CD4-positive, alpha-beta T cell treated with Interleukin-12 subunit alpha and Interleukin-12 subunit beta, for 1 hour (primary cell): Measurements from ENCODE around the gene CCDC148.
A peak's percentile ranks its signal among the peaks of the same experiment; 100 is the strongest.

ENCODE experiments used
- DNase-seq: peaks from one replicate; pipeline ENCODE4 v3.0.0-alpha.2; 2020

CCDC148 gene

GRCh38 chr2:158204741-158205165 lies 251.8 kb downstream of the CCDC148 start:
- DNase-seq: no peak

GRCh38 chr2:158202161-158202815 lies 254.3 kb downstream of the CCDC148 start:
- DNase-seq: no peak

- no peak for DNase-seq
These were observed 256.5 kb downstream of the CCDC148 start for GRCh38 chr2:158199928-158200650.

- DNase-seq: no peak
These were observed 258.6 kb downstream of the CCDC148 start for GRCh38 chr2:158197940-158198339.

GRCh38 chr2:158194229-158194628 lies 262.3 kb downstream of the CCDC148 start:
- no peak for DNase-seq

GRCh38 chr2:158192515-158193443 lies 263.8 kb downstream of the CCDC148 start:
- no peak for DNase-seq

GRCh38 chr2:158191076-158191895 lies 265.3 kb downstream of the CCDC148 start:
- peak; percentile 36 for DNase-seq

GRCh38 chr2:158189526-158189925 lies 267.0 kb downstream of the CCDC148 start:
- DNase-seq: no peak

- no peak for DNase-seq
These were observed 268.6 kb downstream of the CCDC148 start for GRCh38 chr2:158187908-158188307.

- no peak for DNase-seq
These were observed 271.8 kb downstream of the CCDC148 start for GRCh38 chr2:158184556-158185343.

GRCh38 chr2:158184001-158184400 lies 272.6 kb downstream of the CCDC148 start:
- DNase-seq: no peak

GRCh38 chr2:158182676-158183295 lies 273.8 kb downstream of the CCDC148 start:
- no peak for DNase-seq

- DNase-seq: no peak
These were observed 275.4 kb downstream of the CCDC148 start for GRCh38 chr2:158181171-158181570.

GRCh38 chr2:158179660-158180059 lies 276.9 kb downstream of the CCDC148 start:
- DNase-seq: no peak

- DNase-seq: no peak
These were observed 277.9 kb downstream of the CCDC148 start for GRCh38 chr2:158178646-158179045.

GRCh38 chr2:158174956-158175355 lies 281.6 kb downstream of the CCDC148 start:
- no peak for DNase-seq

GRCh38 chr2:158174495-158174894 lies 282.1 kb downstream of the CCDC148 start:
- no peak for DNase-seq

- DNase-seq: no peak
These were observed 283.8 kb downstream of the CCDC148 start for GRCh38 chr2:158172719-158173118.

- DNase-seq: no peak
These were observed 302.0 kb downstream of the CCDC148 start for GRCh38 chr2:158154596-158154995.

- DNase-seq: no peak
These were observed 303.1 kb downstream of the CCDC148 start for GRCh38 chr2:158153270-158154015.
